OCI-LY7 (cell line): ENCODE data around the gene PINK1. TPM values are rescaled to one million over a fixed set of nuclear protein-coding genes. Genes with fewer than 3 reads are reported as not detected.
A peak's percentile ranks its signal among the peaks of the same experiment; 100 is the strongest.

ENCODE experiments used
- BruUV-seq: library from RNA; stranded (reverse); fragments of 400-500 nt; replicated peaks from 2 replicates; lab custom pipeline; 2021; lab: Mats Ljungman, UMichigan
- CTCF ChIA-PET: fragments of 300-600 bp; sonication (Branson Sonifier 250); formaldehyde crosslinking; loops from one replicate; lab custom pipeline; 2022; ENCODE audit warnings: antibody characterized with exemption; ENCODE audit not compliant: unreplicated experiment; lab: Charles Lee
- POLR2A ChIA-PET: fragments of 300-600 bp; sonication (Branson Sonifier 250); formaldehyde crosslinking; loops from one replicate; lab custom pipeline; 2022; ENCODE audit warnings: antibody characterized with exemption; lab: Charles Lee
- DNase-seq: peaks from one replicate; pipeline ENCODE4 v3.0.0-alpha.2; 2015; ENCODE audit warnings: low spot score
- H2AFZ ChIP-seq: fragments of 200-600 bp; sonication (generic), shearing (Covaris generic); 2 replicates; pipeline ENCODE4 v1.6.1; 2014; ENCODE audit warnings: mild to moderate bottlenecking, antibody characterized with exemption, low read length, moderate library complexity
- H3K27ac ChIP-seq: fragments of 200-600 bp; sonication (generic); 2 replicates; pipeline ENCODE4 v1.5.1; 2014; ENCODE audit warnings: mixed run types, low read depth, mild to moderate bottlenecking, moderate library complexity, low read length, inconsistent platforms; ENCODE audit not compliant: poor library complexity, severe bottlenecking
- H3K36me3 ChIP-seq: fragments of 200-600 bp; sonication (generic); 2 replicates; pipeline ENCODE4 v1.6.1; 2014; ENCODE audit warnings: mild to moderate bottlenecking, antibody characterized with exemption, low read length, moderate library complexity, mixed read lengths; ENCODE audit not compliant: insufficient read depth
- H3K4me1 ChIP-seq: fragments of 200-600 bp; sonication (generic); 2 replicates; pipeline ENCODE4 v1.5.1; 2014; ENCODE audit warnings: mild to moderate bottlenecking, low read length; ENCODE audit not compliant: insufficient read depth, poor library complexity, severe bottlenecking
- H3K4me2 ChIP-seq: fragments of 200-600 bp; sonication (generic); 2 replicates; pipeline ENCODE4 v1.6.1; 2014; ENCODE audit warnings: mild to moderate bottlenecking, low read length
- H3K4me3 ChIP-seq: fragments of 200-600 bp; sonication (generic); 2 replicates; pipeline ENCODE4 v1.5.1; 2014; ENCODE audit warnings: mild to moderate bottlenecking, low read depth, low read length; ENCODE audit not compliant: poor library complexity, severe bottlenecking
- H3K79me2 ChIP-seq: fragments of 200-600 bp; sonication (generic); 2 replicates; pipeline ENCODE4 v1.6.1; 2016; ENCODE audit warnings: low read depth, mild to moderate bottlenecking, low read length, moderate library complexity, mixed read lengths; ENCODE audit not compliant: insufficient read depth
- H3K9me2 ChIP-seq: fragments of 200-600 bp; sonication (generic); 2 replicates; pipeline ENCODE4 v1.6.1; 2016; ENCODE audit warnings: mild to moderate bottlenecking, low read length, mixed read lengths; ENCODE audit not compliant: insufficient read depth
- H3K9me3 ChIP-seq: fragments of 200-600 bp; sonication (generic); 2 replicates; pipeline ENCODE4 v1.6.1; 2014; ENCODE audit warnings: mild to moderate bottlenecking, mixed run types, low read length, mixed read lengths
- H4K20me1 ChIP-seq: fragments of 200-600 bp; sonication (generic); 2 replicates; pipeline ENCODE4 v1.6.1; 2014; ENCODE audit warnings: mild to moderate bottlenecking, antibody characterized with exemption, low read length, moderate library complexity, mixed read lengths; ENCODE audit not compliant: insufficient read depth
- EZH2phosphoT487 ChIP-seq: fragments of 200-600 bp; sonication (generic); IDR thresholded peaks from 2 replicates; pipeline ENCODE4 v1.6.1; 2018; ENCODE audit warnings: low read depth, borderline replicate concordance, mild to moderate bottlenecking, mixed run types, antibody characterized with exemption, low read length, moderate library complexity, mixed read lengths
- intact Hi-C: fragments of 100-400 bp; cut with micrococcal nuclease; formaldehyde crosslinking; loops from one replicate; pipeline ENCODE4 v1.10.0; 2022; ENCODE audit not compliant: unreplicated experiment
- total RNA-seq, 2 experiments: library from RNA; depleted of rRNA in 1 of 2; stranded (reverse); fragments of >200 nt in 1 of 2; shearing (Covaris generic) in 1 of 2; gene quantifications; 2 replicates each; pipeline ENCODE4 v1.2.3, GENCODE V29; 2014 to 2022
- TF ChIP-seq, protein P1 (sequence below): fragments of 200-600 bp; sonication (generic); conservative IDR thresholded peaks from 2 replicates; pipeline ENCODE4 v1.5.1; 2014; ENCODE audit warnings: mild to moderate bottlenecking, antibody characterized with exemption, low read length, moderate library complexity, mixed read lengths

The PINK1 gene
- total RNA-seq, 2 experiments from 2014 or later = 8.9 to 13.4 TPM

DNA sequence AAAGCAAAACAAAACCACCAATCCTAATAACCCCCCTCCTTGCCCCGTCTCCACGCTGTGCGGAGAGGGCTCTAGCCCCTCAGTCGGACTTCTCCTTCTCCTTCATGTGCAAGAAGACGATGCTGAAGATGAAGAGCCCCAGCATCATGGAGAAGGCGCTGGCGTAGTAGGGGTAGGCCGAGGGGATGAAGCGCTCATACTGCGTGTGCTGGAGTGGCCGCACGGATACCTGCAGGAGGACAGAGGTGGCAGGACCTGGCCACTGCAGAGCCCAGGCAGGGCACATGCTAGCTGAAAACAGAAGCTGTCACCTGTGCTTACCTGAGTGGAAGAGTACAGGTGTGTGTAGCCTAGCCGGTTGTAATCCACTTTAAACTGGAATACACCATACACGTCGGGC, 19.0 kb downstream of the PINK1 start:
- BruUV-seq = TSS peak; percentile 69
- intact Hi-C loops = no loop called here
- TF ChIP-seq, protein P1, sequence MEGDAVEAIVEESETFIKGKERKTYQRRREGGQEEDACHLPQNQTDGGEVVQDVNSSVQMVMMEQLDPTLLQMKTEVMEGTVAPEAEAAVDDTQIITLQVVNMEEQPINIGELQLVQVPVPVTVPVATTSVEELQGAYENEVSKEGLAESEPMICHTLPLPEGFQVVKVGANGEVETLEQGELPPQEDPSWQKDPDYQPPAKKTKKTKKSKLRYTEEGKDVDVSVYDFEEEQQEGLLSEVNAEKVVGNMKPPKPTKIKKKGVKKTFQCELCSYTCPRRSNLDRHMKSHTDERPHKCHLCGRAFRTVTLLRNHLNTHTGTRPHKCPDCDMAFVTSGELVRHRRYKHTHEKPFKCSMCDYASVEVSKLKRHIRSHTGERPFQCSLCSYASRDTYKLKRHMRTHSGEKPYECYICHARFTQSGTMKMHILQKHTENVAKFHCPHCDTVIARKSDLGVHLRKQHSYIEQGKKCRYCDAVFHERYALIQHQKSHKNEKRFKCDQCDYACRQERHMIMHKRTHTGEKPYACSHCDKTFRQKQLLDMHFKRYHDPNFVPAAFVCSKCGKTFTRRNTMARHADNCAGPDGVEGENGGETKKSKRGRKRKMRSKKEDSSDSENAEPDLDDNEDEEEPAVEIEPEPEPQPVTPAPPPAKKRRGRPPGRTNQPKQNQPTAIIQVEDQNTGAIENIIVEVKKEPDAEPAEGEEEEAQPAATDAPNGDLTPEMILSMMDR = no peak
- TF ChIP-seq EZH2phosphoT487 = no peak
- no peaks in the 10 kb centered on the region for H3K4me1 ChIP-seq
- no peak overlapping the region for H3K4me3 ChIP-seq
- no peak overlapping the region for H3K4me2 ChIP-seq
- H2AFZ ChIP-seq = no peak overlapping the region
- H3K36me3 ChIP-seq = peaks cover 87% of the 10 kb centered on the region
- H3K27ac ChIP-seq = no peak overlapping the region
- ChIA-PET CTCF (no interaction called here), POLR2A (no interaction called here)
- H3K9me2 ChIP-seq = no peaks in the 10 kb centered on the region
- peaks cover 4% of the 10 kb centered on the region; the same call in 1 of the 2 replicates for H3K79me2 ChIP-seq
- H3K9me3 ChIP-seq = no peaks in the 10 kb centered on the region
- no peaks in the 10 kb centered on the region for H4K20me1 ChIP-seq
- DNase-seq = no peak

DNA sequence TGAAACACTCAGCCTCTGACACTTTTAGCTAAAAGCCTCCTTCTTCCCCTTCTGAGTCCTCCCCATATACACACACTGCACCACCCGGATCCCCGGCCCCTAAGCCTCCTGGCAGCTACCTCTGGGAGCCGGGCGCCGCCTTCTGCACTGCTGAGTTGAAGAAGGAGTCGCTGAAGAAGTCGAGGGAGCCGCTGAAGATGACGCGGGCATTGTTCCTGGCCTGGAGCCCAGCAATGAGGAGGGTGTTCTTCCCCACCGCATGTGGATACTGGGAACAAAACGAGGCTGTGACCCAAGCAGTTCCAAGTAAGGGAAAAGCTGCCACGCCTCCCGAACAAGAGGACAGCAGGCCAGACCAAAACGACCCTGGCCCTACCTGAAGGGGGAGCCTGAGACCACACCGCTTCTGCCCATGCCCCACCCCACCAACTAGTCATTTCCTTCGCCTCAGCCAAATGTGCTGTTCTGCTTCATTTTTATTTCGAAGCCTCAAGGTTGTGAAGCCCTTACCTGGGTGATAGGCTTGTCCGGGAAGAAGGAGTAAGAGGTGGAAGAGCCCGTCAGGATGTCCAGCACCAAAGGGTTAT, 20.9 kb downstream of the PINK1 start:
- DNase-seq = no peak

GRCh38 chr1:20657024-20657423, 23.8 kb downstream of the PINK1 start:
- no TSS peak for BruUV-seq
- ChIA-PET POLR2A (no interaction called here), CTCF (no interaction called here)
- peaks cover 10% of the 10 kb centered on the region; the same call in 1 of the 2 replicates for H4K20me1 ChIP-seq
- H3K79me2 ChIP-seq = peaks cover 40% of the 10 kb centered on the region
- H3K9me3 ChIP-seq = no peaks in the 10 kb centered on the region
- no peak for DNase-seq
- peaks cover 17% of the 10 kb centered on the region for H3K4me1 ChIP-seq
- H3K27ac ChIP-seq = no peak overlapping the region
- H3K4me3 ChIP-seq = no peak overlapping the region
- no peak overlapping the region for H3K4me2 ChIP-seq
- no peak overlapping the region for H2AFZ ChIP-seq
- intact Hi-C loops = no loop called here
- TF ChIP-seq, protein P1 = no peak
- no peak for TF ChIP-seq EZH2phosphoT487
- no peaks in the 10 kb centered on the region for H3K9me2 ChIP-seq
- H3K36me3 ChIP-seq = peaks cover 81% of the 10 kb centered on the region

More for the DNA sequence above, 20.9 kb downstream of the PINK1 start:
- no peak overlapping the region for H3K4me2 ChIP-seq
- no peaks in the 10 kb centered on the region for H4K20me1 ChIP-seq
- CTCF ChIA-PET = no interaction called here
- H3K4me1 ChIP-seq = peaks cover 5% of the 10 kb centered on the region
- POLR2A ChIA-PET = interaction anchor here (0.7 kb wide), 1 partner anchor 21 kb away, joined by 3 read pairs; no protein-coding TSS in a partner anchor
- no peaks in the 10 kb centered on the region for H3K9me2 ChIP-seq
- TF ChIP-seq, protein P1 = no peak
- TF ChIP-seq EZH2phosphoT487 = no peak
- intact Hi-C loops = no loop called here
- no peak overlapping the region for H2AFZ ChIP-seq
- H3K36me3 ChIP-seq = peaks cover 93% of the 10 kb centered on the region
- BruUV-seq = no TSS peak
- H3K79me2 ChIP-seq = peaks cover 20% of the 10 kb centered on the region; the same call in 1 of the 2 replicates
- no peak overlapping the region for H3K4me3 ChIP-seq
- no peaks in the 10 kb centered on the region for H3K9me3 ChIP-seq
- H3K27ac ChIP-seq = no peak overlapping the region
